Activated CD4-positive, alpha-beta memory T cell treated with anti-CD3 and anti-CD28 coated beads, Interleukin-2, amount 10 ng/mL, durations not matched to agents 7 days and 5 days (primary cell): ENCODE data around the gene OR4N2. TPM values are rescaled to one million over a fixed set of nuclear protein-coding genes. Genes with fewer than 3 reads are reported as not detected.
"Not testable (repeated sequence)": the region's sequence is repeated elsewhere in the genome, so short reads cannot be mapped to it uniquely, and the experiment has no call there.

Experiments used
- CTCF ChIA-PET: fragments of 350-600 bp; sonication (Branson Sonifier 250); formaldehyde crosslinking; loops from one replicate; lab custom pipeline; 2021; ENCODE audit warnings: antibody characterized with exemption, inconsistent platforms; lab: Charles Lee
- POLR2A ChIA-PET: fragments of 350-600 bp; sonication (Branson Sonifier 250); formaldehyde crosslinking; loops from one replicate; lab custom pipeline; 2021; ENCODE audit warnings: antibody characterized with exemption; lab: Charles Lee
- DNase-seq: peaks from one replicate; pipeline ENCODE4 v3.0.0-alpha.2; 2020
- H3K27ac Mint-ChIP-seq: one replicate; pipeline ENCODE4 v1.8.0; 2021; ENCODE audit warnings: mild to moderate bottlenecking, mixed read lengths
- H3K27me3 Mint-ChIP-seq: one replicate; pipeline ENCODE4 v1.8.0; 2021; ENCODE audit warnings: mixed read lengths
- H3K36me3 Mint-ChIP-seq: one replicate; pipeline ENCODE4 v1.8.0; 2021; ENCODE audit warnings: low read depth, mixed read lengths
- H3K4me1 Mint-ChIP-seq: one replicate; pipeline ENCODE4 v1.8.0; 2021; ENCODE audit warnings: mixed read lengths
- H3K4me3 Mint-ChIP-seq: one replicate; pipeline ENCODE4 v1.8.0; 2021; ENCODE audit warnings: mild to moderate bottlenecking, mixed read lengths
- H3K9me3 Mint-ChIP-seq: one replicate; pipeline ENCODE4 v1.8.0; 2021; ENCODE audit warnings: mixed read lengths
- total RNA-seq, 2 experiments: library from RNA; stranded (reverse); gene quantifications; one replicate each; pipeline ENCODE4 v1.2.3, GENCODE V29; 2021

Gene OR4N2, protein sequence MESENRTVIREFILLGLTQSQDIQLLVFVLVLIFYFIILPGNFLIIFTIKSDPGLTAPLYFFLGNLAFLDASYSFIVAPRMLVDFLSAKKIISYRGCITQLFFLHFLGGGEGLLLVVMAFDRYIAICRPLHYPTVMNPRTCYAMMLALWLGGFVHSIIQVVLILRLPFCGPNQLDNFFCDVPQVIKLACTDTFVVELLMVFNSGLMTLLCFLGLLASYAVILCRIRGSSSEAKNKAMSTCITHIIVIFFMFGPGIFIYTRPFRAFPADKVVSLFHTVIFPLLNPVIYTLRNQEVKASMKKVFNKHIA
- total RNA-seq = not detected

DNA sequence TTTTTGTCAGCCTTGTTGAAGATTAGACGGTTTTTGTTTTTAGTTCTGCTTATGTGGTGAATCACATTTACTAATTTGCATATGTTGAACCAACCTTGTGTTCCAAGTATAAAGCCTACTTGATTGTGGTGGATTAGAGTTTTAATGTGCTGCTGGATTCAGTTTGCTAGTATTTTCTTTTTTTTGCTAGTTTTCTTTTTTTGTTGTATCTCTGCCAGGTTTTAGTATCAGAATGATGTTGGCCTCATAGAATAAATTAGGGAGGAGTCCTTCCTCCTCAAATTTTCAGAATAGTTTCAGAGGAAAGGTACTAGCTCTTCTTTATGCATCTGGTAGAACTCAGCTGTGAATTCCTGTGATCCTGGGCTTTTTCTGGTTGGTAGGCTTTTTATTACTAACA, at the start of gene OR4N2:
TSS of gene OR4N2 (plus strand) at position 301 of the 400 bp plus-strand sequence. CDS start 23,679 bp downstream, outside the sequence.
- POLR2A ChIA-PET, CTCF ChIA-PET, H3K27me3 Mint-ChIP-seq, H3K27ac Mint-ChIP-seq, H3K9me3 Mint-ChIP-seq, H3K4me3 Mint-ChIP-seq, H3K4me1 Mint-ChIP-seq, H3K36me3 Mint-ChIP-seq, DNase-seq: not testable (repeated sequence)

DNA sequence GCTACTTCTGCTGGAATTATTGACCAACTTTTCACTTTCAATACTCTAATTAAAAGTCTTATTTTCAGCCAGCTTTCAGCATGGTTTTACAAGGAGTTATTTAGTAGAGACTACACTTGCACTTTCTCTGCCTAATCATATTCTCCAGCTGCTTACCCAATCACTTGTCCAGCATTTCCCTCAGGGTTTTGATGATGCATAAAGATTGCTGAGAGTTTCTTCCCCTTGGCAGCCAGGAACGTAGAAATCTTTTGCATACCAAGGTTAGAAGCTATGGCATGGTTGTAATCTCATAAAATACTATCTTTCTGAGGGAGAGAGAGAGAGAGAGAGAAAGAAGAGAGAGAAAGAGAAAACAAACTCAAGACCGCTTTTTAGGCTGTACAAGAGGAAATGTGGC, 49.4 kb upstream of the OR4N2 start:
- Mint-ChIP-seq H3K4me3 (no peak overlapping the region), H3K36me3 (no peaks in the 10 kb centered on the region), H3K27ac (no peak overlapping the region), H3K4me1 (no peaks in the 10 kb centered on the region), H3K9me3 (no peaks in the 10 kb centered on the region), H3K27me3 (no peaks in the 10 kb centered on the region)
- ChIA-PET POLR2A (no interaction called here), CTCF (no interaction called here)
- DNase-seq = no peak

DNA sequence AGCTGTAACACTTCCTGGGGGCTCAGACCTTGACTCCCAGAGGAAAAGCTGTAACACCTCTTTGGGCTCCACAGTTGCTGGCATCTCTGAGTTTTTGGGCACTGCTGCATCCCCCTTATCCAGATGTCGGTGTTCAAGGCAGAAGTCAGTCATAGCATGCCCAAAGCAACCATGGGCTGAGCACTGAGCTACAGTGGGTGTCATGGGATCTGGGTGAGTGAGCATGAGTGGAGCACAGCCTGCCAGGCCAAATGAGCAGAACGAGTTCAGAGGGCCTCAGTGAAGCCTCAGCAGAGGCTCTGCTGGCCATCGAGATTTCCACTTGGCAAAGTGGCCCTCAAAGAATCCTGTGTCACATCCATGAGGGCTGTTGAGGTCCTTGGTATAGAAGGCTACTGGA, 32.1 kb upstream of the OR4N2 start:
- DNase-seq, H3K27ac Mint-ChIP-seq, POLR2A ChIA-PET, H3K9me3 Mint-ChIP-seq, H3K4me1 Mint-ChIP-seq, CTCF ChIA-PET, H3K27me3 Mint-ChIP-seq, H3K4me3 Mint-ChIP-seq, H3K36me3 Mint-ChIP-seq: not testable (repeated sequence)

- peaks cover 10% of the 10 kb centered on the region for H3K9me3 Mint-ChIP-seq
- H3K27ac Mint-ChIP-seq = no peak overlapping the region
- DNase-seq = no peak
- POLR2A ChIA-PET = no interaction called here
- H3K4me1 Mint-ChIP-seq = no peaks in the 10 kb centered on the region
- H3K27me3 Mint-ChIP-seq = no peaks in the 10 kb centered on the region
- H3K4me3 Mint-ChIP-seq = no peak overlapping the region
- H3K36me3 Mint-ChIP-seq = no peaks in the 10 kb centered on the region
- CTCF ChIA-PET = no interaction called here
Observed at GRCh38 chr14:19771895-19772430, 31.6 kb upstream of the OR4N2 start.

- H3K36me3 Mint-ChIP-seq, POLR2A ChIA-PET, DNase-seq, H3K27ac Mint-ChIP-seq, H3K4me1 Mint-ChIP-seq, H3K4me3 Mint-ChIP-seq, H3K27me3 Mint-ChIP-seq, H3K9me3 Mint-ChIP-seq, CTCF ChIA-PET: not testable (repeated sequence)
Observed at GRCh38 chr14:19772454-19772853, 31.1 kb upstream of the OR4N2 start.

- H3K36me3 Mint-ChIP-seq, DNase-seq, H3K4me1 Mint-ChIP-seq, H3K4me3 Mint-ChIP-seq, CTCF ChIA-PET, H3K9me3 Mint-ChIP-seq, POLR2A ChIA-PET, H3K27me3 Mint-ChIP-seq, H3K27ac Mint-ChIP-seq: not testable (repeated sequence)
Observed at GRCh38 chr14:19773204-19773603, 30.4 kb upstream of the OR4N2 start, which contains the start of gene OR4M1. Gene OR4M1, plus strand, starts transcription at chr14:19773504. Its CDS starts 6,819 bp downstream, at chr14:19780323.

GRCh38 chr14:19775587-19775986, 28.0 kb upstream of the OR4N2 start:
- Mint-ChIP-seq H3K27ac (no peak overlapping the region), H3K27me3 (no peaks in the 10 kb centered on the region), H3K4me1 (no peaks in the 10 kb centered on the region), H3K9me3 (peaks cover 10% of the 10 kb centered on the region), H3K4me3 (no peak overlapping the region), H3K36me3 (no peaks in the 10 kb centered on the region)
- POLR2A ChIA-PET = no interaction called here
- DNase-seq = no peak
- CTCF ChIA-PET = no interaction called here

DNA sequence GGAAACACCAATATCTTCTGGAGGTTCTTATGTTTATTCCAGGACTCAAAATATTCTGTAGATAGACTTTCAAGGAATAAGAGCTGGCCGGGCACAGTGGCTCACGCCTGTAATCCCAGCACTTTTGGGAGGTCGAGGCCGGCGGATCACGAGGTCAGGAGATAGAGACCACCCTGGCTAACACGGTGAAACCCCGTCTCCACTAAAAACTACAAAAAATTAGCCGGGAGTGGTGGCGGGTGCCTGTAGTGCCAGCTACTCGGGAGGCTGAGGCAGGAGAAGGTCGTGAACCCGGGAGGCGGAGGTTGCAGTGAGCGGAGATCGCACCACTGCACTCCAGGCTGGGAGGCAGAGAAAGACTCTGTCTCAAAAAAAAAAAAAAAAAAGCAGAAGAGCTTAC, 17.7 kb upstream of the OR4N2 start:
- H3K4me1 Mint-ChIP-seq, H3K9me3 Mint-ChIP-seq, H3K27ac Mint-ChIP-seq, POLR2A ChIA-PET, DNase-seq, H3K4me3 Mint-ChIP-seq, H3K36me3 Mint-ChIP-seq, H3K27me3 Mint-ChIP-seq, CTCF ChIA-PET: not testable (repeated sequence)

GRCh38 chr14:19787318-19787717, 16.3 kb upstream of the OR4N2 start:
- H3K27me3 Mint-ChIP-seq, H3K9me3 Mint-ChIP-seq, H3K4me1 Mint-ChIP-seq, H3K4me3 Mint-ChIP-seq, CTCF ChIA-PET, H3K36me3 Mint-ChIP-seq, DNase-seq, POLR2A ChIA-PET, H3K27ac Mint-ChIP-seq: not testable (repeated sequence)

DNA sequence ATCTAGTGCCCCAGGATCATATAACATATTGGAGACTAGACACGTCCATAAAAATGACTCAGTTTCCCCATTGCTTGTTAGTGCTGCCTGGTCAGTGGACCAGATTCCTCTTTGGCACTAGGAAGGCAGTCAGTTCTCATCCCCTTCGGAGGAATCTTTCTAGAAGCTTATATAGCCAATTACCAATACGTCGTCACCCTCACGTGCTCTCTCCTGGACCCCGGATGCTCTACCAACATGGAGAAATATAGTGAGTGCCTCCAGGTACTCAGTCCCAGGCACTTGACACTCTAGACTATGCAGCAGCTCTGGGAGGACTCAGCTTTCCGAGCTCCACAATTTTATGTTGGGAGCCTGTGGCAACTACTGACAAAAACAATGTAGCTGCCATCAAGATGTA, 15.4 kb upstream of the OR4N2 start:
- H3K27ac Mint-ChIP-seq, H3K36me3 Mint-ChIP-seq, CTCF ChIA-PET, POLR2A ChIA-PET, H3K4me3 Mint-ChIP-seq, DNase-seq, H3K9me3 Mint-ChIP-seq, H3K4me1 Mint-ChIP-seq, H3K27me3 Mint-ChIP-seq: not testable (repeated sequence)

- H3K9me3 Mint-ChIP-seq, CTCF ChIA-PET, H3K27me3 Mint-ChIP-seq, H3K36me3 Mint-ChIP-seq, H3K27ac Mint-ChIP-seq, DNase-seq, H3K4me1 Mint-ChIP-seq, POLR2A ChIA-PET, H3K4me3 Mint-ChIP-seq: not testable (repeated sequence)
Observed at GRCh38 chr14:19796520-19797108, 7.0 kb upstream of the OR4N2 start.

GRCh38 chr14:19799880-19800279, 3.7 kb upstream of the OR4N2 start:
- Mint-ChIP-seq H3K27me3 (no peaks in the 10 kb centered on the region), H3K27ac (no peak overlapping the region), H3K4me3 (no peak overlapping the region), H3K36me3 (no peaks in the 10 kb centered on the region), H3K4me1 (no peaks in the 10 kb centered on the region), H3K9me3 (no peaks in the 10 kb centered on the region)
- ChIA-PET CTCF (no interaction called here), POLR2A (no interaction called here)
- DNase-seq = no peak

GRCh38 chr14:19800282-19801117, 3.1 kb upstream of the OR4N2 start:
- Mint-ChIP-seq H3K4me3 (no peak overlapping the region), H3K27me3 (no peaks in the 10 kb centered on the region), H3K9me3 (no peaks in the 10 kb centered on the region), H3K36me3 (no peaks in the 10 kb centered on the region), H3K4me1 (no peaks in the 10 kb centered on the region), H3K27ac (no peak overlapping the region)
- DNase-seq = no peak
- CTCF ChIA-PET = no interaction called here
- POLR2A ChIA-PET = no interaction called here
